GM21737 (cell line): Measurements from ENCODE around the gene PIK3C2G.

Experiments
- ATAC-seq: cut with Tn5 transposase; IDR thresholded peaks from one replicate; pipeline ENCODE4 v1.9.1; 2021; ENCODE audit warnings: mild to moderate bottlenecking, moderate library complexity; ENCODE audit not compliant: unreplicated experiment

Gene PIK3C2G

DNA sequence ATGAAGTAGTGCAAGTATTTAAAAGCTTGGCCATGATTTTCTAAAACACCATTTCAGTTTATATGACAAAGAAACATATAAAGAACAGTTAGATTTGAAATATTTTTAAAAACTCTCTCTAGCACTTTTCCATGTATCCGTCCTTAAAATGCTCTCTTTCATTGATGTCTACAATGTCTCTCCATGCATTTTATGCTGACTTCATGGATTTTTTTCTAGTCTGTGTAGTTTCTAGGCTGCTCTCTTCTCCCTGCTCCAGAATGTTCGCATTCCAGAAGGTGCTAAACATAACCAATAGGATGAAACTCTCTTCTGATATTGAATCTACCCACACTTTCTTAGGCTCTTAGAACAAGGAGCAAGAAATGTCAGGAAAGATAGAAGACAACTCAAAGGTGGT, 351.7 kb downstream of the PIK3C2G start:
- ATAC-seq, result no peak

DNA sequence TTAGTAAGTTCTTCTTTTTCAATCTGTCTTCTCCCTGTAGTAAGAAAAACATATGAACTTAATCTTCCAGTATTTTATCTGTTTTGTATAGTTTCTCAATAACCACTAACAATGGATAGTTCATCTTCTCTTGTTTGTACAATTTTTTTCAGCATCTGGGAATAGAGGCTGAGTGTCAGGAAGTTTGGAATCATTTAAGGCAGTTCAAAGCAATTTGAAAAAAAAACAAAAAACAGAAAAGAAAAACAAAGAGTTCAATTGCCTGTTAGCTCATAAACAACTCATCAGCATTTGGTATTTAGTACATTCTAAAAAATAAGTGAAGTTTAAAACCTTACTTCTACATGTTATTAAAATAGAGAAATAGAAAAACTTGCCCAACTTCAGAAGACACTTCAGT, 359.7 kb downstream of the PIK3C2G start:
- no peak for ATAC-seq

- no peak for ATAC-seq
These were observed 368.1 kb downstream of the PIK3C2G start for GRCh38 chr12:18629445-18629844.

- no peak for ATAC-seq
These were observed 368.6 kb downstream of the PIK3C2G start for GRCh38 chr12:18629916-18630315.

DNA sequence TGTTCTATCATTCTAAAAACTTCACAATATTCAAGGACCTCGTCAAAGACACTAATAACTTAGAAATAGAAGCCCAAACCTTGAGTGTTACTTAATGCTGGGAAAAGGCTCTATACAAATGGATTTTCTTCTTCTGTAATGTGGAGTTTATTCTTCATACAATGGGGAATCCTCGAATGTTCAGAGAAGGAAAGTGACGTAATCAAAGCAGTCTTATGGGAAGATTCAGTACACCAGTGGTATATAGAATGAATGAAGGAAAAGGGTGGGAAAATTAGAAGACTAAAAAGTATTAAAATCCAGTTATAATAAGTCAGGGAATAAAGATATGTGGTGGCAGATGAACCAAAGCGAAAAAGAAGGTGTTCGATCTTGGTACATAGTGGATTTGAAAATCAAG, 370.0 kb downstream of the PIK3C2G start:
- ATAC-seq, result no peak

DNA sequence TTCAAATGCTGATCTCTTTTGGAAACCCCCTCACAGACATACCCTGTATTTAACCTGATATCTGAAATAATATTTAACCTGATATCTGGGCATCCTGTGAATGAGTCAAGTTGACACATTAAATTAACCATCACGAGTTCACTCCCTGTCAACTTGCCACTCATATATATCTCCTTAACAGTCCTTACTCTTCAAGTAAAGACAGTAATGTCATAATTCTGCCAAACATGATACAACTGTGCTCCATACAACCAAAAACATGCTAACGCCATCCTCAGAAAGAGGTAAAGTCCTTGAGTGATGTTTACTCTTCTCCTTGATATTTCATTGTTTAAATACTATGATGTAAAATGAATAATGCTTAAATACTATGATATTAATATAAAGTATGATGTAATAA, 371.5 kb downstream of the PIK3C2G start:
- ATAC-seq, result no peak

DNA sequence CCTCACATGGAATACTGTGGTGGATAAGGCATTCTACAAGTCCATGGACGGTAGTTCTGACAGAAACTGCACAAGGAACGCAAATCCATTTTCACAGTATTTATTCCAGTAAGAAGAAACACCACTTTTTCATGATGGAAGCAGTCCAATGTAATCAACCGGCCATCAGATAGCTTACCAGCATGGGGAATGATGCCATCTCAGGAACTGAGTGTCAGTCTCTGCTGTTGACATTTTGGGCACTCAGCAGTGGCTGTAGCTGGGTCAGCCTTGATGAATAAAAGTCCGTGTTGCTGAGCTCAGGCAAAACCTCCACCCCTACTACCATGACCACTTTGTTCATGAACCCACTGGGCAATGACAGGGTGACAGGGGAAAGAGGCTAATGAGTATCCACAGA, 373.1 kb downstream of the PIK3C2G start:
- no peak for ATAC-seq

- ATAC-seq, result no peak
These were observed 379.1 kb downstream of the PIK3C2G start for GRCh38 chr12:18640321-18640955.

- no peak for ATAC-seq
These were observed 382.4 kb downstream of the PIK3C2G start for GRCh38 chr12:18643681-18644080.

DNA sequence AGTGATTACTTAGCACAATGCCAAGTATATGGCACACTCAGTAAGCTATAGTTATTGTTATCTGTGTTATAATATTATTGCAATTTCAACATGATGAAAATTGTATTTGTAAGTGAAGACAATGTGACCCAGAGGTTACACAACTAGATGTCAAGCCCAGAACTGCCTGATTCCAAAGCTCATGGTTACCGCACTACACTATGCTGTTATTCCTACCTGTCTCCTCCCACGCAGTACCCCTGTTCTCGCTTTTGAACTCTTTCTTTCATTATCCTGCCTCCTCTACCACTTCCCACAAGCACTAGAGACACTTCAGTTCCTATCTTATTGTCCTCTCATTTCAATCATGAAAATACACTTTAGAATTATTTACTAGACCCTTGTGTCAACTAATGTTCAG, 383.2 kb downstream of the PIK3C2G start:
- ATAC-seq, result no peak

- no peak for ATAC-seq
These were observed 385.1 kb downstream of the PIK3C2G start for GRCh38 chr12:18646286-18646890.

- ATAC-seq, result no peak
These were observed 390.2 kb downstream of the PIK3C2G start for GRCh38 chr12:18651525-18651924.

DNA sequence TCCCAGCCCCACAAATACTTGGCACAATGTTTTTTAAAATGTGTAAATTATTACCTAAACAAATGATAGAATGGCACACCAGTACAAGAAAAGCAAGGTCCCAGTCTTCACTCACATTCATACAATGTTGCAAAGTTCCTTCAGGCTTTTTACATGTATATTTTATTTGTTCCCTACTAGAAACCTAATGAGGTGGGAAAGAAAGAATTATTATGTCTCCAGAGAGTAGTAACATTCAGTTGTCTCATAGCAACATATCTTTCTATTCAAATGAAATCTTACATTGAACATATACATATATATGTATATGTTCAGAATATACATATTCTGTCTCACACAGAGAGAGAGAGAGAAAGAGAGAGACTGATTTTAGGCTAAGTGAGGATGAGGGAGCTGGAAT, 391.3 kb downstream of the PIK3C2G start:
- ATAC-seq, result no peak

DNA sequence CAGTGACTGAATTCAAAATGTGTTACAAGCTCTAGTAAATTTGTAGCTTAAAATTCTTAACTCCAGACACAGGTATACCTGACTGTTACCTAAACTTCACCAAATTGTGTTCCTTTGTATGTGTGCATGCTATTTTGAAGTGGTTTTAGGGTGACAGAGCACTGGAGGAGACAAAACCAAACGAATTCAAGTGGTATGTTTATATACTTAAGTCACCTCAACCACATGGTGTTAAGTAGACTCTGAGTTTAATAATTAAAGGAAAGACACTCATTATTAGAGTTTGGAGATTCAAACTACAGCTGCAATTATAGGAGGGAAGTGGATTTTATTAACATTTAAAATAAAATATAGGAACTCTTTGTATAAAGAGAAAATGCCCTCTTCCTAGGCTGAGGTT, 392.1 kb downstream of the PIK3C2G start:
- no peak for ATAC-seq

DNA sequence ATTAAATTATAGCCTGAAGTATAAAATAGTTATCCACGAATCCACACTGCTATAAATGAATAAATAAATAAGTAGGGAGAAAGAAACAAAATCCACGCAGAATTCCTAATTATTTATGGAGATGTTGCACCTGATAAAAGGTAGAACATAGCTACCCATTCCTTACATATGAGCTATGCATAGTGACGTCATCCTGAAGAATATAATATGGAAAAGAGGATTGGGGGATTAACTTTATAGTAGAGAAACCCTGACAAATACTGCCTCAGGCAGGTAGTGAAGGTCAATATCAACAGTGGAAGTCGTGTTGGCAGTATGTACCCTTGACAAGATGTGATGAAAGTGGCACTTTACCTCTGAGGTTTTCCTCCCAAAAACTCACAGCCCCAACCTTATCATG, 394.0 kb downstream of the PIK3C2G start:
- no peak for ATAC-seq

- ATAC-seq, result no peak
These were observed 396.9 kb downstream of the PIK3C2G start for GRCh38 chr12:18658179-18658578.

GRCh38 chr12:18658829-18659228, 397.5 kb downstream of the PIK3C2G start:
- ATAC-seq, result no peak

- ATAC-seq, result no peak
These were observed 414.8 kb downstream of the PIK3C2G start for GRCh38 chr12:18676141-18676540.

DNA sequence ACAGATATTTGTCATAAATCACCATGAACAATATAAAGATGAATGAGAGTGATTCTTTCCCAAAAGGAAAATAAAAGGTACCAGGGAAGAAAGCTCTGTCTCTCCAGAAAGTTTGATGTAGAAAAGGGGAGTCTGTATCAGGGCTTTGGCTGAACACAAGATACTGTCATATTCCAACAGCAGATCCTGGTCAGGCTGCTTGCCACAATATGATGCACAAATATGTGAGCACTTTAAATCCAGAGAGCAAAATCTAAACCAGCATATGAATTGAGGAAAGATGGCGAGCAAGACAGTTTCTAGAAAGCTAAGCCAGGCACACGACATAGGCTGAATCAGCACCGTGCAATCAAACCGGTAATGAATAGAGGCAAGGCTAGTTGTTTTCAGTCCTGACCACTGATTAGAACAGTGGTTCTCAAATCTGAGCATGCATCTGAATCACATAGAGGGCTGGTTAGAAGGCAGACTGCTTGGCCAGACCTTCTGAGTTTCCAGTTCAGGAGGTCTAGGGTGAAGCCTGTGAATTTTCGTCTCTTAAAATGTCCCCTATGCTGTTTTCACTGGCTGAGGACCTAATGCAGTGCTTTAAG, 415.8 kb downstream of the PIK3C2G start:
- no peak for ATAC-seq

- ATAC-seq, result no peak
These were observed 420.5 kb downstream of the PIK3C2G start for GRCh38 chr12:18681818-18682217.

GRCh38 chr12:18683327-18684013, 422.2 kb downstream of the PIK3C2G start:
- ATAC-seq, result no peak

GRCh38 chr12:18684430-18684829, 423.1 kb downstream of the PIK3C2G start:
- ATAC-seq, result no peak
